Right renal cortex interstitium (tissue), 3 donors: ENCODE results near the gene PPP1R9B. TPM values are rescaled to one million over a fixed set of nuclear protein-coding genes. Genes with fewer than 3 reads are reported as not detected.
A peak's percentile ranks its signal among the peaks of the same experiment; 100 is the strongest.

Experiments used
- DNase-seq, 3 donors: peaks; one replicate each; pipeline ENCODE4 v3.0.0-alpha.2; 2013; ENCODE audit warnings: low read depth in 3 of 3, low spot score in 2 of 3
- polyA plus RNA-seq, 3 donors: library from polyadenylated mRNA; unstranded; fragments of 120-200 nt; gene quantifications; one replicate each; pipeline ENCODE4 v1.2.1, GENCODE V29; 2013; ENCODE audit not compliant: insufficient read length in 3 of 3

PPP1R9B gene, protein sequence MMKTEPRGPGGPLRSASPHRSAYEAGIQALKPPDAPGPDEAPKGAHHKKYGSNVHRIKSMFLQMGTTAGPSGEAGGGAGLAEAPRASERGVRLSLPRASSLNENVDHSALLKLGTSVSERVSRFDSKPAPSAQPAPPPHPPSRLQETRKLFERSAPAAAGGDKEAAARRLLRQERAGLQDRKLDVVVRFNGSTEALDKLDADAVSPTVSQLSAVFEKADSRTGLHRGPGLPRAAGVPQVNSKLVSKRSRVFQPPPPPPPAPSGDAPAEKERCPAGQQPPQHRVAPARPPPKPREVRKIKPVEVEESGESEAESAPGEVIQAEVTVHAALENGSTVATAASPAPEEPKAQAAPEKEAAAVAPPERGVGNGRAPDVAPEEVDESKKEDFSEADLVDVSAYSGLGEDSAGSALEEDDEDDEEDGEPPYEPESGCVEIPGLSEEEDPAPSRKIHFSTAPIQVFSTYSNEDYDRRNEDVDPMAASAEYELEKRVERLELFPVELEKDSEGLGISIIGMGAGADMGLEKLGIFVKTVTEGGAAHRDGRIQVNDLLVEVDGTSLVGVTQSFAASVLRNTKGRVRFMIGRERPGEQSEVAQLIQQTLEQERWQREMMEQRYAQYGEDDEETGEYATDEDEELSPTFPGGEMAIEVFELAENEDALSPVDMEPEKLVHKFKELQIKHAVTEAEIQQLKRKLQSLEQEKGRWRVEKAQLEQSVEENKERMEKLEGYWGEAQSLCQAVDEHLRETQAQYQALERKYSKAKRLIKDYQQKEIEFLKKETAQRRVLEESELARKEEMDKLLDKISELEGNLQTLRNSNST
- polyA plus RNA-seq = 10 to 100 TPM; 40.3 to 46.4 (median 44.3) TPM

DNA sequence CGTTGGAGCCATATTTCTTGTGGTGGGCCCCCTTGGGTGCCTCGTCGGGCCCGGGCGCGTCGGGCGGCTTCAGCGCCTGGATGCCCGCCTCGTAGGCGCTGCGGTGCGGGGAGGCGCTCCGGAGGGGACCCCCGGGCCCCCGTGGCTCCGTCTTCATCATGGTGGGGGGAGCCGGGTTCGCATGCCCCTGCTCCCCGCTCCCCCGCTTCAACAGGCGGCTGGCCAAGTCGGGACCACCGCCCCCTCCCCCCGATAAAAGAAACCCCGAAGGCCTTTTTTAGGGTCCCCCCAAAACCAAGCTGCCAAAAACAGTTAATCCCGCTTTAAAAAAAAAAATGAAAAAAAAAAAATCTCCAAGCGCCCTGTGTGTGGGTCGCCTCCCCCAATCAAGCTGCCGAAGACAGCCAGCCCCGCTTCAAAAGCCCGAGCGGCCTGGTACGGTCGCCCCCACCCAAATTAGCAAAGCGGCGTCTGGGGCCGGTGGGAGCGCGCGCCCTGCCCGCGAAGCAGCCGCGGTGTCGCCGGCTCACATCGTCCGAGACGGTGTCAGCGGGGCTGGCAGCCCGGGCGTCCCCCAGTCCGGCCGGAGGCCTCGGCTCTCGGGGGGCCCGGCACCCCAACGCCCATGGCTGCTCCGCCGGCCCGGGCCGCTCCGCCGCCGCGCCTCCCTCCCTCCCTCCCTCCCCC lies at the start of gene PPP1R9B:
PPP1R9B (minus strand) TSS at position 324 of the 687 bp plus-strand sequence; CDS start at position 160, 164 bp downstream.
- no peak for DNase-seq

DNA sequence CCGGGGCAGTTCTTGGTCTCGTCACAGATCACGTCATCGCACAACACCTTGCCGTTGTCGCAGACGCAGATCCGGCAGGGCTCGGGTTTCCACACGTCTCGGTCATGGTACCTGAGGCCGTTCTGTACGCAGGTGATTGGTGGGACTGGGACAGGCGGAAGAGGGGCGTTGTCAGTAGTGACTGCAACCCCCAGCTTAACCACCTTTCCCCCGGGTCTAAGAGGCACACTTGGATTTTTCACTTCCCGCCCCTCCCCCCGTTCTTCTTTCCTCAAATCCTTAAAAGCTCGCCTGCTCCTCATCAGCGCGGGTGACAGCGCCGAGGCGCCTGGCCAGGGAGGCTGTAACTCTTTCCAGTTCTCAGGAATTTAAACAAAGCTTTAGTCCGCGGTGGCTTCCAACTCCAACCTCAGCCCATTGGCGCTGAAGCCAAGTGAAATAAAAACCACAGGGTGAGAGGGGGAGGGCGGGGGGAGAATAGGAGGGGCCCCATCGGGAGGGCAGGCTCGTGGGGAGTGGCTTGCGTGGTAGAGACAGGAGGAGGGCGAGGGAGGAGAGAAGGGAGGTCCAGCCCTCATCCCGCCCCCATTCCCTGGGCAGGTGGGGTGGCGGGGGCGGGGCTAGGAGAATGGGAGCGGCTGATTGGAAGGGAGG lies 49.5 kb upstream of the PPP1R9B start:
- peak; percentile 79 to 90 (median 88) for DNase-seq

DNA sequence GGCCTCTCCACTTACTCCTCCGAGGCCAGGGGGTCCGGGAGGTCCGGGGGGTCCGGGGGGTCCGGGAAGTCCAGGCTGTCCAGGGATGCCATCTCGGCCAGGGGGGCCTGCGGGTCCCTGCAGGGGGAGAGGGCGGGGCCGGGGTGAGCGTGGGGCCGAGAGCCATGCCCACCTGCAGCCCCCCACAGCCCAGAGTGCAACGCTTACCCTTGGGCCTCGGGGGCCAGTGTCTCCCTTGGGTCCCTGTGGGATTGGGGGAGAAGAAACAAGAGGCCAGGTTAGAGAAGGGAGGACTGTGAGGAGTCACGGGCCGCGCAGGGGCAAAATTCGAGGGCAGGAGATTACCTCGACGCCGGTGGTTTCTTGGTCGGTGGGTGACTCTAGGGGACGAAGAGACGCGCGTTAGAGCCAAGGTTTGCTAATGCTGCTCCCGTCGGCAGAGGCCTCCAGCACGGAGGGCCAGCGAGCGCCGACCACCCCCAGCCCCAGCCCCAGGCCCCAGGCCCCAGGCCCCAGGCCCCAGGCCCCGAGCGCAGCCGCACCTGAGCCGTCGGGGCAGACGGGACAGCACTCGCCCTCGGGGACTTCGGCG lies 48.8 kb upstream of the PPP1R9B start:
- DNase-seq = no peak

DNA sequence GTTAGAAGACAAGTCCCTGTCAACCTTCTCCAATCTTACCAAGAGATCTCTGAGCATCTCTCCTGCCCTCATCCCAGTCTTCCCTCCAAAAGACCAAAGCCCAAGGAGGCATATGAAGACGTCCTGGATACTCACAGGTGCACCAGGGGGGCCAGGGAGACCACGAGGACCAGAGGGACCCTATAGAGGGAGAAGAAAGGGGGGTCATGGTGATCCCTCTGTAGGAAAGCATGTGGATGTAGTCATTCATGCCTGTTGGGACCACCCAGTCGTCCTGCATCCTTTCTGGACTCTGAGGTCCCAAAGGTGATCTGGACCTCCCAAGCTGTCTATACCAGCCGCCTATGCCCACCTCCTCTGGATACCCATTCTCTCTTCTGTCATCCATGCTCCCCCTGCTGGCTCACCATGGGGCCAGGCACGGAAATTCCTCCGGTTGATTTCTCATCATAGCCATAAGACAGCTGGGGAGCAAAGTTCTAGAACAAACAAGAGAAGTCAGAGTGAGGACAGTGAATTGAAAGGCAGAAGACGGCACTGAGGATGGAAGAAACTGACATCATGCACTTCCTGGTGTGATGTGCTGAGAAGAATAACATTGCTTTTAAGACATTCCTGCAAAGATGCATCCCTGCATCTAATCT lies 47.7 kb upstream of the PPP1R9B start:
- DNase-seq = no peak

DNA sequence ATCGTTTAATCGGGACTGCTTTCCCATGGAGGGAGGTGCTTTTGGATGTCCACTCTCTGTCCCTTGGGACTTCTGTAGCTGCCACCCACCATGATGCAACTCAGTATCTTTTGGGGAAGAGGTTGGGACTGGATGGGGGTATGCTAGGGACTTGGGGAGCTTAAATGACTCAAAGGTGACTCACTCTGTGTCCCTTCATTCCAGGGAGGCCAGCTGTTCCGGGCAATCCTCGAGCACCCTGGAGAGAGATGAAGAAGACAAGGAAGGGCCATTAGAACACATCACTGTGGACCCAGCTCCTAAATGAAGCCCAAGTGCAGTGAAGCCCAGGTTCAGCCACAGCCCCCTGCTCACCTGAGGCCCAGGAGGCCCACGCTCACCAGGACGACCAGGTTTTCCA lies 46.3 kb upstream of the PPP1R9B start:
- no peak for DNase-seq

DNA sequence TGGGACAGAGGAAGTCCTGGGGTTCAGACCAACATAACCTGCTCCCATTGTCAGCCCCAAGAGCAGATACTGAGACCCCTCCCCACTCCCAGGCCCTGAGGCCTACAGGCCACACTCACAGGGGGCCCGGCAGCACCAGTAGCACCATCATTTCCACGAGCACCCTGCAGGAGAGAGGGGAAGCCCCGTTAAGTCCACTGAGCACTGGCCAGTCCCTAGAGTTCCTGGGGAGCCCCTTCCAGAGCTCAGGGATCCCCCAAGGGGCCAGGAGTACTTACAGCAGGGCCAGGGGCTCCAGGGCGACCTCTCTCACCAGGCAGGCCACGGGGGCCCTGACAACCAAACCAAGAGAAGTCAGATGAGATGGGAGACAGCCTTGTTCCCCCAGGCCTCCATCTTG lies 45.6 kb upstream of the PPP1R9B start:
- DNase-seq = no peak

DNA sequence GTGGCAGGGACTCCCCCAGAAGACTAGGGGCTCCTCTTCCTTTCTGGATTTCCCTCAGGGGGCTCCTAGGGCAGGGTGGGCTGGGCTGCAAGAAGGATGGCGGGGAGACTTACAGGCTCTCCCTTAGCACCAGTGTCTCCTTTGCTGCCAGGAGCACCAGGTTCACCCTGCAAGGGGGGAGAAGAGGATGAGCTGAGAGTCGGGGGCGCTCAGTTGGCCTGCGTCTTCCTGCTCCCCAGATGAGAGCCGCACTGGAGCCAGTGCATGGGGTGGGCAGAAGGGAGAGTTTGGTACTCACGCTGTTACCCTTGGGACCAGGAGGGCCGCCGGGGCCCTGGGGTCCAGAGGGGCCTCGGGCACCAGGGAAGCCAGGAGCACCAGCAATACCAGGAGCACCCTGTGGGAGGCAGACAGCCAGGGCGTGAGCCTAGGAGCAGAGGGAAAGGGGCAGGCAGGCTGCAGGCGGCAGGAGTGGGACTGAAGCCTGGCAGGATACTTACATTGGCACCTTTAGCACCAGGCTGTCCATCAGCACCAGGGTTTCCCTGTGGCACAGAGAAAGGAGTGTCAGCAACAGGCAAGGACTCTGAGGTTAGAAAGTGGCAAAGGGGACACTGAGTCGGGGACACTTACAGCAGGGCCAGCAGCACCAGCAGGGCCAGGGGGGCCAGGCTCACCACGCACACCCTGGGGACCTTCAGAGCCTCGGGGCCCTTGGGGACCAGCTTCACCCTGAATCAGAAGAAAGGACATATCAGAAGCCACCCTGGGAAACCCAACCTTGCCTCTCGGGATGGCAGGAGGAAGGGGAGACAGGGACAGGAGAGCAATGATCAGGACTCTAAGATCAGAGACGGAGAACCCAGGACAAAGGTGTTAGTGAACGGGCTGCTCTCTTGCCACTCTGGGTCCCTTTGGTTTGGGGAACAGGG lies 44.7 kb upstream of the PPP1R9B start:
- no peak for DNase-seq

DNA sequence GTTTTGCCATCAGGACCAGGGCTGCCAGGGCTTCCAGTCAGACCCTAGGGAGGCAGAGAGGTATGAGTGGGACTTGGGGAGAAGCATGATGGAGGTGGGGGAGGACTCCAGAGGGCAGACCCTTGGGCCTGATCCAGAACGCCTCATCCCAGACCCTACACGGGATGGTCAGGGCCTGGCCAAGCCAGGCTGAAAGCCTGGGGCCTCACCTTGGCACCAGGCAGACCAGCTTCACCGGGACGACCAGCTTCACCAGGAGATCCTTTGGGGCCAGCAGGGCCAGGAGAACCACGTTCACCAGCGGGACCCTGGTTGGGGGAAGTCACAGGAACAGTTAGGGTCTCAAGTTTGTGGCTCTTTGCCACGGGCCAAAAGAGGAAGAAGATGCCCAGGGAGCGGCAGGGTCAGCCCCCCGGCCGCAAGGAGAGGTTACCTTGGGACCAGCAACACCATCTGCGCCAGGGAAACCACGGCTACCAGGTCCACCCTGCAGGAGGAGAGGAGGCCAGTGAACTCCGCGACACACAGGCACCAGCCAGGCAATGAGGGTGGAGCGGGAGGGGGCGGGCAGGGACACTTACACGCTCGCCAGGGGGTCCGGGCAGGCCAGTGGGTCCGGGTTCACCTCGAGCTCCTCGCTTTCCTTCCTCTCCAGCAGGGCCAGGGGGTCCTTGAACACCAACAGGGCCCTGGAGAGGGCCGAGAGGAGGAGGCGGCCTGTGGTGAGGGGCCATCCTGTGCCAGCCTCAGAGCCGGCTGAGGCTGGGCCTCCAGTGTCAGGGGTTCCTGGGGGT lies 43.9 kb upstream of the PPP1R9B start:
- DNase-seq = no peak

DNA sequence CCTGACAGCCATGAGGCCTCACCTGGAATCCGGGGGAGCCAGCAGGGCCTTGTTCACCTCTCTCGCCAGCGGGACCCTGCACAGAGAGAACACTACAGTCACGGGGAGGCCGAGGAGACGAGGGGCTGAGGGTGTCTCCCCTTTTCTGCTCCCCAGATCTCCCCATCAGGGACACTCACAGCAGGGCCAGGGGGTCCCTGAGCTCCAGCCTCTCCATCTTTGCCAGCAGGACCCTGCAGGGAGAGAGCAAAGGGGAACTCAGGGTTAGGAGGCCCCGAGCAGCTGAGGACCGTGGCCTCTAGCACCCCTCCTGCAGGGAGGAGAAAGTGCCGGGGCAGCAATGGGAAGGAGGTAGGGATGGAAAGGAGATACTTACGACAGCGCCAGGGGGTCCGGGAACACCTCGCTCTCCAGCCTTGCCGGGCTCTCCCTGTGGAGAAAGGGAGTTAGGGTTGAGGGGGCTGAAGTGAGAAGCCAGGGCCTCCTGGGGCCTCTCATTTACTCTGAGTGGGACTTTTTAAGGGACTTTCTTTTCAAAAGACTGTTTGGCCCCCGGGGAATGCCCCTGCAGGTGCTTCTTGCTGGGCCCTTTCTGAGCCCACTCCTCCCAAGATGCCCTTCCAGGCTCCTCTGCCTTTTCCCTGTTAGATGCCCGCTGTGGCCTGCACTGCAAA lies 42.3 kb upstream of the PPP1R9B start:
- DNase-seq = no peak

DNA sequence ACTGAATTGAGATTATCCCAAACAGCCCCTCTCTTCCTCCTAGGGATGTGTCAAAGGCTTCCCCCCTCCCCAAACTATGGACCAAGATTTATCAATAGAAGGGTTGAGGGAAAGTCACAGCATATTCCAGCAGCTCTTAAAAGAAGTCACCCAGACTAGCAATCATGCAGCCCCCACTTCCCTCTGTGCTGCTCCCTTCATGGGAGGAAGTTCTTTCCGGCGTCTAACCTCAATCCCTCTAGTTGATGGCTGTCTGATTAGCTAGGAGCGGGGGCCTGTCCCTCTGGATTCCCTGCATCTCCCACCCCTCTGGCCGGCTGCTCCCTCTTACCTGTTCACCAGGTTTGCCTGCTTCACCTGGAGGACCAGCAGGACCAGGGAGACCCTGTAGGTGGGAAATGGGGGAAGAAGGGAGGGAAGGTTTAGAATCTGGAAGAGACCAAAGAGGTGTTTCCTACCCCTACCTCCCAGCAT lies 41.7 kb upstream of the PPP1R9B start:
- no peak for DNase-seq

DNA sequence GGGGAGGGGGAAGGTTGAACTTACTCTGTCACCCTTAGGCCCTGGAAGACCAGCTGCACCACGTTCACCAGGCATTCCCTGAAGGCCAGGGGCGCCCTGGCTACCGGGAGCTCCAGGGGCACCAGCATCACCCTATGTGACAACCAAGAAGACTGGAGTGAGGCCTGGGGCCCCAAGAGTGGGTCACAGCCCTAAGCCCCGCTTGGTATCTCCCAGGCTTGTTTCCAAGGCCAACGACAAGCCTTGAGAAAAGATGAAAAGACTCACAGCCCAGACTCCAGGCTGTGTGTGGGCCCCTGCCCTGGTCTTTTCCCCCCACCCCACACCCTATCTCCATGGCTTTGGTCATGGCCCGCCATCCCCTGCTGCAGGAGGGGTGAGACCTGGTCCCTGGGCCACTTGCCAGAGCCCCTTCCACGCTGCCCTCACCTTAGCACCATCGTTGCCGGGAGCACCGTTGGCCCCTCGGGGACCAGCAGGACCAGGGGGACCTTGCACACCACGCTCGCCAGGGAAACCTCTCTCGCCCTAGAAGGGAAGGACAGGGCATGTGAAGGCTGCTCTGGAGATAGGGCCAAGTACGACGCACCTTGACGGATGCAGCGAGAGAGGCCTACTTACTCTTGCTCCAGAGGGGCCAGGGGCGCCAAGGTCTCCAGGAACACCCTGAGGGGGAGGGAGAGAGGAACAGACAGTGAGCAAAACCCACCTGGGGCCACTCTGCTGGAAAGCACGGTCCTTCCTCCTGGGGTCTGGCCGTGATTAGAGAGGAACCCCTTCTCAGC lies 41.1 kb upstream of the PPP1R9B start:
- no peak for DNase-seq

DNA sequence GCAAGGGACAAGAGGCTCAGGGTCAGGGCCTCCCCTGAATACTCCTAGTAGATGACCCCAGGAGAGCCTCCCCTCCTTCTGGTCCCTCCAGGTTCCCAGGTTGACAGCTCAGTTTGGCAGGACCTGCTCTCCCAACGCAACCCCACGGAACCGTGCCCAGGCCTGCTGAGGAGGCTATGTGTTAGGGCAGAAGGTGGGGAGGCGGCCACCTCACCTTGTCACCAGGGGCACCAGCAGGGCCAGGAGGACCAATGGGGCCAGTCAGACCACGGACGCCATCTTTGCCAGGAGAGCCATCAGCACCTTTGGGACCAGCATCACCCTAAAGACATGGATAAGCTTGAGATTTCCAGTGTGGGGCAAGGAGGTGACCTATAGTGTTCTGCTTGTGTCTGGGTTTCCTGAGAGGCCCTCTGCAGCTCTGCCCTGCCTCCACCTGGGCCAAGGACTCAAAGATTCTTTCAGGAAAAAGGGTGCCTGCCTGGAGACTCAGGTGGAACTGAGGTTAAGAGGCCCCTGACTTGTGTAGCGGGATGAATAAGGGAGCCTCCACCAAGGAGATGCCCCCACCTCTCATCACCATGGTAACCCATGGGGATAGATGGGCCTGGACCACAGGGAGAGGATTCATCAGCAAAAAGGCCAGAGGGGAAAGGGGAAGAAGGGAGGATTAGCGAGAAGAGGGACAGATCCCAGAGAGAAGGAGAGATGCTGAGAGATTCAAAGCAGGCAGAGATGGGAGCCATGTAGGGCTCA lies 40.3 kb upstream of the PPP1R9B start:
- DNase-seq = no peak

DNA sequence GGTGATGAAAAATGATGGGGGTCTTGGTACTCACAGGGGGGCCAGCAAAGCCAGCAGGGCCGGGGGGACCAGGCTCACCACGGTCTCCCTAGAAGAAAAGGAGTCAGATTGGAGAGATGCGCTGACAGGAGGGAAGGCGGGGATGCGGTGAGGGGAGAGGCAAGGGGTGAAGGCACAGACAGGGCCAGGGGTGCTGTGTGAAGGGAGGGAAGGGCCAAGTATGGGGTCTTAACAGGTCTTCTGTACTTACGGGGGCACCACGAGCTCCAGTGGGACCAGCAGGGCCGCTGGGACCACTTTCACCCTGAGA lies 39.8 kb upstream of the PPP1R9B start:
- no peak for DNase-seq

DNA sequence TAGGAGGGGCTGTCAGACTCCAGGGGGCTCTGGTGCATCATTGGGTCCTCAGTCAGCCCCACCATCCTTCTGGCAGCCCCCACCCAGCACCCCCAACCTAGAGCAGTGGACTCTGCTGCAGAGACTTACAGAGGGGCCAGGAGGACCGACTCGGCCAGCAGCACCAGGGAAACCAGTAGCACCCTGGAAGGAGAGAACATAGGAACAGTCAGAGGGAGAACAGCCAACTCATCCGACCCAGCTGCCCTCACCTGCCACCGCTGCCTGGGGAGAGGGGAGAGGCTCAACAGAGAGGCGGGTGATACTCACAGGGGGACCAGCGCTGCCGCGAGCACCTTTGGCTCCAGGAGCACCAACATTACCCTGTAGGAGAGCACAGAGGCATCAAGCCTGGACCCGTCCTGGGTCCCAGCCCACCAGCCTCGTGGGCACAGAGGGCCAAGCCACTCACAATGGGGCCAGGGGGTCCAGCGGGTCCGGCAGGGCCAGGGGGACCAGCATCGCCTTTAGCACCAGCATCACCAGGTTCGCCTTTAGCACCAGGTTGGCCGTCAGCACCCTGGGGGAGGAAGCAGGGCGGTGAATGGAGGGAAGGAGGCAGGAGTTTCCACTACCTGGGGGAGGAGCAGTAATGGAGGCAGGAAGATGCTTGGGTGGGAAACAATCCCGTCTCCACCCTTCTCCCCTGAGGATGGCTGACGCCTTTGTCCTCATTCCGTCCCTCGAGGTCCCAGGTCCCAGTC lies 39.2 kb upstream of the PPP1R9B start:
- no peak for DNase-seq

DNA sequence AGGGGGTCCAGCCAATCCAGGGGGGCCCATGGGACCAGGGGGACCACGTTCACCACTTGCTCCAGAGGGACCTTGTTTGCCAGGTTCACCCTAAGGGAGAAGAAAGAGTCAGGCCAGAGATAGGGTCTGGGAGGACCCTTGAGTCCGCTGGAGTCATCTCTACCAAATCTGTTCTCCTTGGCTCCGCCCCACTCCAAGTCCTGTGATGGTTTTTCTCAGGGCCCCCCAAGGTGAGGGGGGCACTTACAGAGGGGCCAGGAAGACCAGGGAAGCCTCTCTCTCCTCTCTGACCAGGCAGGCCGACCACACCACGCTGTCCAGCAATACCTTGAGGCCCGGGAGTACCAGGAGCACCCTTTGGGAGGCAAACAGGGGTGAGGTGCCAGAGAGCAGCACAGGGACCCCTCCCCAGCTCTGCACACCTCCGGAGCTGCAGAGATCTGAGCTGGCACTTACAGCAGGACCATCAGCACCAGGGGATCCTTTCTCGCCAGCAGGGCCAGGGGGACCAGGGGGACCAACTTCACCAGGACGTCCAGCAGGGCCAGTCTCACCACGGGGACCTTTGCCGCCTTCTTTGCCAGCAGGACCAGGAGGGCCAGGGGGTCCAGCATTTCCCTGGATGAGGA lies 38.6 kb upstream of the PPP1R9B start:
- DNase-seq = no peak
